Adipocyte (in vitro differentiated cells): ENCODE data around the gene PRPF38B.
"Not testable (repeated sequence)": the region's sequence is repeated elsewhere in the genome, so short reads cannot be mapped to it uniquely, and the experiment has no call there.

Source experiments
- DNase-seq: peaks from one replicate; pipeline ENCODE4 v3.0.0-alpha.2; 2015; ENCODE audit warnings: low read depth
- H3K27me3 ChIP-seq: replicated peaks from 2 replicates; pipeline ENCODE4 v1.7.0; 2013; ENCODE audit warnings: mild to moderate bottlenecking, low read length, moderate library complexity; ENCODE audit not compliant: control insufficient read depth, insufficient read depth
- H3K36me3 ChIP-seq: 2 replicates; pipeline ENCODE4 v1.7.0; 2013; ENCODE audit warnings: low read length, mild to moderate bottlenecking, moderate library complexity; ENCODE audit not compliant: control insufficient read depth, insufficient read depth, severe bottlenecking
- H3K4me1 ChIP-seq: 2 replicates; pipeline ENCODE4 v1.7.0; 2013; ENCODE audit warnings: mild to moderate bottlenecking, low read length, moderate library complexity; ENCODE audit not compliant: control insufficient read depth, insufficient read depth
- H3K4me3 ChIP-seq: 2 replicates; pipeline ENCODE4 v1.7.0; 2013; ENCODE audit warnings: mild to moderate bottlenecking, low read length, moderate library complexity
- H3K9ac ChIP-seq: 2 replicates; pipeline ENCODE4 v1.7.0; 2013; ENCODE audit warnings: mild to moderate bottlenecking, low read length, moderate library complexity
- H3K9me3 ChIP-seq: 2 replicates; pipeline ENCODE4 v1.7.0; 2013; ENCODE audit warnings: mild to moderate bottlenecking, low read length, moderate library complexity; ENCODE audit not compliant: control insufficient read depth

PRPF38B gene

DNA sequence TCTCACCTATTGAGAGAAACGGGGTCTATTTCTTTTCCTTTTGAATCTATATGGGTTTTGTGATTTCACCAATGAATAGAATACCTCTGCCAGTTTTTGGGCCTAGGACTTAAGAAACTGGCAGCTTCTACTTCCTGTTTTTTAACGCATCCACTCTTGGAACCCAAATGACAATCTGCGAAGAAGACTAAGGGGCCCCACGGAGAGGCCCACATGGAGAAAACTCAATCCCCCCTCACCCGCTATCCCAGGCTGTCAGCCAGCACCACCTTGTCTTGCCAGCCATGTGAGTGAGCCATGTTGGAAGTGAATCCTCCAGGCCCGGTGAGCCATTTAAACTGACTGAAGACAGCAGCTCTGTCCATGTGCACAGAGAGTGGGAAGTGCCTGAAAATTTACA lies 27.6 kb upstream of the PRPF38B start:
- Histone ChIP-seq H3K27me3 (no peaks in the 10 kb centered on the region), H3K9me3 (no peaks in the 10 kb centered on the region), H3K9ac (no peak overlapping the region), H3K36me3 (no peaks in the 10 kb centered on the region), H3K4me1 (peaks cover 9% of the 10 kb centered on the region), H3K4me3 (no peak overlapping the region)
- no peak for DNase-seq

DNA sequence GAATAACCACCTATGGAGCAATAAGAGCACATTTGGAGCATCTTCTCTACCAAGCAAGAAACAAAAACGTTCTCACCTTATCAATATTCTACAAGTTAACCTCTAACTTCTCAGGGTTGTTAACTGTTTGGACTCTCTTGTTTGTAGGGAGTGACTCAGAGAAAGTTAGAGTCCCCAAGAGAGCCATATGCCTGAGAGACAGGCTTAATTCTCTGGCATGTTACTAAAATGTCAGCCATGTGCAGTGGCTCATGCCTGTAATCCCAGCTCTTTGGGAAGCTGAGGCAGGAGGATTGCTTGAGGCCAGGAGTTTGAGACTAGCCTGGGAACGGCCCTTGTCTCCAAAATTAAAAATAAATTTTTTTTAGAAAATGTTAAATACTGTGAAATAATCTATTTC lies 27.0 kb upstream of the PRPF38B start:
- Histone ChIP-seq H3K4me3 (no peak overlapping the region), H3K36me3 (no peaks in the 10 kb centered on the region), H3K27me3 (no peaks in the 10 kb centered on the region), H3K9ac (no peak overlapping the region), H3K4me1 (peaks cover 10% of the 10 kb centered on the region), H3K9me3 (no peaks in the 10 kb centered on the region)
- DNase-seq, result no peak

DNA sequence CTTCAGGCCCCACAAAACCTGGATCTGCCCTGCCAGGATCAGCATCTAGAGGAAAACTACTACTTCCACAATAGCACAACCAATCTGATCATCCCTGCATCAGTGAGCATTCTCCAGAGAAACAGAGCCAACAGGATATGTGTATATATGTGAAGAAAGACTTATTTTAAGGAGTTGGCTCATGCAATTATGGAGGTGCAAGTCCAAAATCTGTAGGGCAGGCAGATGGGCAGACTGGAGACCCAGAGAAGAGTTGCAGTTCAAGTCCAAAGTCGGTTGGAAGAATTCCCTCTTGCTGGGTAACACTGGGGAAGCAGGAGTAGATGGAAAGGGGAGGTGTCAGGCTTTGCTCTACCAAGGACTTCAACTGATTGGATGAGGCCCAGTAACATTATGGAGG lies 26.3 kb upstream of the PRPF38B start:
- Histone ChIP-seq H3K4me1 (peaks cover 16% of the 10 kb centered on the region), H3K4me3 (no peak overlapping the region), H3K9me3 (no peaks in the 10 kb centered on the region), H3K36me3 (no peaks in the 10 kb centered on the region), H3K27me3 (no peaks in the 10 kb centered on the region), H3K9ac (no peak overlapping the region)
- DNase-seq, result no peak

- H3K36me3 ChIP-seq, H3K27me3 ChIP-seq, H3K9ac ChIP-seq, DNase-seq, H3K9me3 ChIP-seq, H3K4me3 ChIP-seq: not testable (repeated sequence)
- peaks cover 12% of the 10 kb centered on the region for H3K4me1 ChIP-seq
Observed at GRCh38 chr1:108667422-108667821, 24.7 kb upstream of the PRPF38B start.

DNA sequence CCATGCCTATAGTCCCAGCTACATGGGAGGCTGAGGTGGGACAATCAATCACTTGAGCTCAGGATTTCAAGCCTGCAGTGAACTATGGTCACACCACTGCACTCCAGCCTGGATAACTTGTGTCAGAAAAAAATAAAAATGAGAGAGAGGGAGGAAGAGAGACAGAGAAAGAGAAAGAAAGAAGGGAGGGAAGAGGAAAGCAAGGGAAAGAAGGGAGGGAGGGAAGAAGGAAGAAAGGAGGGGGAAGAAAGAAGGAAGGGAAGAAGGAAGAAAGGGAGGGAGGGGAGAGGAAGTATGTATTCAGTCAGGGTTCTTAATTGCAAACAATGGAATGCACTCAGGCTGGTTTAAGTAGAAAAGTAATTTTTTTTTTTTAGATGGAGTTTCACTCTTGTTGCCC lies 23.3 kb upstream of the PRPF38B start:
- DNase-seq, result no peak
- Histone ChIP-seq H3K4me3 (no peak overlapping the region), H3K9ac (no peak overlapping the region), H3K36me3 (no peaks in the 10 kb centered on the region), H3K27me3 (no peaks in the 10 kb centered on the region), H3K4me1 (peaks cover 7% of the 10 kb centered on the region), H3K9me3 (peaks cover 6% of the 10 kb centered on the region)

GRCh38 chr1:108669679-108670078 lies 22.4 kb upstream of the PRPF38B start:
- no peaks in the 10 kb centered on the region for H3K27me3 ChIP-seq
- H3K4me1 ChIP-seq, result peaks cover 7% of the 10 kb centered on the region
- H3K4me3 ChIP-seq, result no peak overlapping the region
- no peak overlapping the region for H3K9ac ChIP-seq
- no peaks in the 10 kb centered on the region for H3K36me3 ChIP-seq
- DNase-seq, result no peak
- H3K9me3 ChIP-seq, result peaks cover 6% of the 10 kb centered on the region

- H3K4me3 ChIP-seq, result no peak overlapping the region
Observed at GRCh38 chr1:108670131-108670773, 21.9 kb upstream of the PRPF38B start.

GRCh38 chr1:108671143-108671542 lies 21.0 kb upstream of the PRPF38B start:
- H3K4me3 ChIP-seq, result no peak overlapping the region
- no peak overlapping the region for H3K9ac ChIP-seq
- H3K9me3 ChIP-seq, result peaks cover 6% of the 10 kb centered on the region
- H3K27me3 ChIP-seq, result no peaks in the 10 kb centered on the region
- no peak for DNase-seq
- H3K4me1 ChIP-seq, result peaks cover 7% of the 10 kb centered on the region
- no peaks in the 10 kb centered on the region for H3K36me3 ChIP-seq

More at GRCh38 chr1:108670131-108670773, 21.9 kb upstream of the PRPF38B start:
- Histone ChIP-seq H3K9me3 (peaks cover 6% of the 10 kb centered on the region), H3K27me3 (no peaks in the 10 kb centered on the region), H3K9ac (no peak overlapping the region), H3K4me1 (peaks cover 7% of the 10 kb centered on the region), H3K36me3 (no peaks in the 10 kb centered on the region)
- DNase-seq, result peak; percentile 40

- Histone ChIP-seq H3K36me3 (no peaks in the 10 kb centered on the region), H3K9me3 (no peaks in the 10 kb centered on the region), H3K4me1 (no peaks in the 10 kb centered on the region), H3K27me3 (peaks cover 10% of the 10 kb centered on the region), H3K4me3 (no peak overlapping the region), H3K9ac (no peak overlapping the region)
- DNase-seq, result no peak
Observed at GRCh38 chr1:108678706-108679105, 13.4 kb upstream of the PRPF38B start.

DNA sequence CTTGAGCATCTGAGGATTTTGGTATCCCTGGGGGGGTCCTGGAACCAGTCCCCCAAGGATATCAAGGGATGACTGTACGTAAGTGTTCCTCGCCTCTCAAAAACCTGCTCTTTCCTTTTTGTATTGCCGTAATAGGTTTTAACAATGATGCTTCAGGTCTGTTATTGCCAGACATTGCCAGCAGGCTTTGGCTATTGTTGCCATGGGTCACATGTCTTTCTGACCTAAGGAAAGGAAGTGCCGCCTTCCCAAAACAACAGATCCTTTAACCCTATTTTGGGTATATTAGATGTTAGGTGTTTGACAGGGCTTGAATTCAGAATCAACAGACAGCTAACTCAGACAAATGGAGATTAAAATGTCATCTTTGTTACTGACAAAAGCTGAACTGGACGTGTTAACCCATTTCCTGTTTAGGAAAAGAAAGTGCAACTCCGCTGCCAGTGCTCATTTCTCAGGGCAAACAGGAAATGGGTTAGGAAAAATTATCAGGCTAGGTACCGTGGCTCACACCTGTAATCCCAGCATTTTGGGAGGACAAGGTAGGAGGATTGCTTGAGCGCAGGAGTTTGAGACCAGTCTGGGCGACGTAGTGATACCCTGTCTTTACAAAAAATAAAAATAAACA lies 12.4 kb upstream of the PRPF38B start:
- Histone ChIP-seq H3K36me3 (no peaks in the 10 kb centered on the region), H3K27me3 (peaks cover 10% of the 10 kb centered on the region), H3K9me3 (no peaks in the 10 kb centered on the region), H3K9ac (no peak overlapping the region), H3K4me3 (no peak overlapping the region), H3K4me1 (no peaks in the 10 kb centered on the region)
- no peak for DNase-seq

DNA sequence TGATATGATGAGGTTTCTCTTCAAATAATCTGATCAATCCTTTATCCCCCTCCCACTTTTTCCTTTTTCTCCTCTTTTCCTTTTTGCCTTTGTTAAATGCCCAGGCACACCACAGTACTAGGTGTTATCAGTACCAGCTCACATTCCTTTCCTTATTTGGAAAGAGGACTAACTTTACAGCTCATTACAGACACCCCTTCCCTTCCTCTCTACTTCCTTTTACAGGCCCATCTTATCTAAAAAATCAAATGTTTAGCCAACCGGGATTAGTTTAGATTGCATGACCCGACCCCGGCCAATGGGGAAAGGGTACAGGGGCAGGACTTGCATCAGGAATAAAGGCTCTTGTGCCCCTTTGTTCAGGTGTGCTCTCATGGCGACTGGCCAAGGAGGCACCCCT lies 10.4 kb upstream of the PRPF38B start:
- not testable (repeated sequence) for H3K9me3 ChIP-seq, H3K4me1 ChIP-seq, H3K9ac ChIP-seq, DNase-seq, H3K36me3 ChIP-seq, H3K27me3 ChIP-seq, H3K4me3 ChIP-seq

DNA sequence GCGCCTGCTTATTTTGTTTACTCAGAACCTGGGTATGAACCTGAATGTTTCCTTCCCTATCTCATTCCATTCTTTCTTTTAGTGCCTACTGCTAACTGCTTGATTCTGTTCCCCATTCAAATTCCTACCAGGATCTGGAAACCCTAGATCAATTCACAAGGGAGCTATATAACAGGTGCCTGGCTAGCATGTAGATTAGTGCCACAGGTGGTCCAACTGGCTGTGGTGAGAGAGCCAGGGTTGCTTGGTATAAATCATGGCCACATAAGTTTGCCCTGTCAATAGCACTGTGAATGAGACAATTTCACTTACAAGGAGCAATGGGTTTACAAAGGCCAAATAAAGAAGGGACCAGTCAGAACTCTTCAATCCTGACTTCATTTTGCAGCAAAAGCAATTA lies 6.6 kb upstream of the PRPF38B start:
- Histone ChIP-seq H3K9me3 (no peaks in the 10 kb centered on the region), H3K36me3 (no peaks in the 10 kb centered on the region), H3K4me1 (peaks cover 12% of the 10 kb centered on the region), H3K27me3 (peaks cover 10% of the 10 kb centered on the region), H3K9ac (no peak overlapping the region), H3K4me3 (no peak overlapping the region)
- DNase-seq, result no peak
